Keratinocyte (primary cell): ENCODE measurements around the gene MLLT1. TPM values are rescaled to one million over a fixed set of nuclear protein-coding genes. Genes with fewer than 3 reads are reported as not detected.

Experiments used
- DNase-seq: peaks from one replicate; pipeline ENCODE4 v3.0.0-alpha.2; 2011; ENCODE audit warnings: low read depth, missing footprints, low spot score
- FAIRE-seq: peaks from 2 replicates; lab custom pipeline; 2011; peaks lifted over from hg19 to GRCh38; lab: Jason Lieb, UNC
- H2AFZ ChIP-seq: 2 replicates; pipeline ENCODE4 v1.6.0; 2012; ENCODE audit warnings: low read length, control low read depth, inconsistent platforms; ENCODE audit not compliant: control insufficient read depth
- H3K27ac ChIP-seq: 2 replicates; pipeline ENCODE4 v1.5.1; 2011; ENCODE audit warnings: low read length; ENCODE audit not compliant: control insufficient read depth, insufficient read depth
- H3K27me3 ChIP-seq: 3 replicates; pipeline ENCODE4 v1.6.0; 2011; ENCODE audit warnings: low read length; ENCODE audit not compliant: control insufficient read depth, insufficient read depth; ENCODE audit errors: extremely low read depth
- H3K36me3 ChIP-seq, 2 experiments: 2 replicates in 1 of 2; 3 replicates in 1 of 2; pipeline ENCODE4 v1.5.1; 2011; ENCODE audit warnings: low read length in 2 of 2, mild to moderate bottlenecking in 1 of 2; ENCODE audit not compliant: control insufficient read depth in 2 of 2, insufficient read depth in 2 of 2; ENCODE audit errors: extremely low read depth in 1 of 2
- H3K4me1 ChIP-seq: 3 replicates; pipeline ENCODE4 v1.5.1; 2011; ENCODE audit warnings: low read length; ENCODE audit not compliant: control insufficient read depth, insufficient read depth; ENCODE audit errors: extremely low read depth
- H3K4me2 ChIP-seq: 3 replicates; pipeline ENCODE4 v1.6.0; 2011; ENCODE audit warnings: low read depth, low read length; ENCODE audit not compliant: control insufficient read depth, insufficient read depth; ENCODE audit errors: extremely low read depth
- H3K4me3 ChIP-seq, 3 experiments: fragments of 200-600 bp in 1 of 3; sonication (generic) in 1 of 3; 2 replicates in 2 of 3; 3 replicates in 1 of 3; pipeline ENCODE4 v1.5.1; 2011 to 2016; ENCODE audit warnings: low read length in 3 of 3, mild to moderate bottlenecking in 3 of 3, control low read depth in 2 of 3, inconsistent platforms in 1 of 3, low read depth in 1 of 3, mixed read lengths in 1 of 3, mixed run types in 1 of 3, moderate library complexity in 1 of 3; ENCODE audit not compliant: control insufficient read depth in 2 of 3, insufficient read depth in 2 of 3; ENCODE audit errors: extremely low read depth in 1 of 3
- H3K79me2 ChIP-seq: 2 replicates; pipeline ENCODE4 v1.6.0; 2012; ENCODE audit warnings: low read length; ENCODE audit not compliant: control insufficient read depth, insufficient read depth
- H3K9ac ChIP-seq: 3 replicates; pipeline ENCODE4 v1.6.0; 2011; ENCODE audit warnings: low read length; ENCODE audit not compliant: control insufficient read depth, insufficient read depth; ENCODE audit errors: extremely low read depth
- H3K9me1 ChIP-seq: 3 replicates; pipeline ENCODE4 v1.6.0; 2011; ENCODE audit warnings: low read length; ENCODE audit not compliant: control insufficient read depth, insufficient read depth; ENCODE audit errors: extremely low read depth
- H3K9me3 ChIP-seq: 2 replicates; pipeline ENCODE4 v1.5.1; 2012; ENCODE audit warnings: low read depth, low read length; ENCODE audit not compliant: control insufficient read depth
- H4K20me1 ChIP-seq: 3 replicates; pipeline ENCODE4 v1.6.0; 2011; ENCODE audit warnings: low read length; ENCODE audit not compliant: control insufficient read depth, insufficient read depth; ENCODE audit errors: extremely low read depth
- EZH2 ChIP-seq: IDR thresholded peaks from one replicate; pipeline ENCODE4 v1.6.1; 2012; ENCODE audit warnings: inconsistent platforms, mild to moderate bottlenecking, low read length, moderate library complexity
- dilution Hi-C: fragments of 300-500 bp; cut with MboI; formaldehyde crosslinking; loops from one replicate; pipeline ENCODE4 v1.7.0; 2020; ENCODE audit warnings: low sequenced_read_pairs; ENCODE audit not compliant: extremely low pct_ligation_motif_present
- polyA plus RNA-seq, 5 experiments: library from polyadenylated mRNA; depleted of rRNA in 3 of 5; stranded (reverse) in 3 of 5; stranded (forward) in 1 of 5; unstranded in 1 of 5; fragments of >200 nt; gene quantifications; 1 replicate in 1 of 5; 2 replicates in 3 of 5; 3 replicates in 1 of 5; pipeline versions ENCODE4 v1.2.1 to v1.2.3, GENCODE V29; 2011 to 2012; ENCODE audit warnings: missing spikeins in 2 of 5, low read depth in 1 of 5, low replicate concordance in 1 of 5
- TF ChIP-seq, protein P1 (sequence below), 3 experiments: IDR thresholded peaks in 1 of 3; conservative IDR thresholded peaks in 1 of 3; optimal IDR thresholded peaks in 1 of 3; 2 replicates in 2 of 3; 3 replicates in 1 of 3; pipeline versions ENCODE3 to v1.5.1; 2011; ENCODE audit warnings: low read length in 3 of 3, mild to moderate bottlenecking in 3 of 3, moderate library complexity in 2 of 3, control low read depth in 1 of 3, inconsistent platforms in 1 of 3; ENCODE audit not compliant: insufficient read depth in 2 of 3; ENCODE audit errors: extremely low read depth in 1 of 3

The MLLT1 gene
- polyA plus RNA-seq, 1 donor (not counting 4 experiments of a cell fraction or from before 2014, with no cell fraction given): 8.3 TPM

DNA sequence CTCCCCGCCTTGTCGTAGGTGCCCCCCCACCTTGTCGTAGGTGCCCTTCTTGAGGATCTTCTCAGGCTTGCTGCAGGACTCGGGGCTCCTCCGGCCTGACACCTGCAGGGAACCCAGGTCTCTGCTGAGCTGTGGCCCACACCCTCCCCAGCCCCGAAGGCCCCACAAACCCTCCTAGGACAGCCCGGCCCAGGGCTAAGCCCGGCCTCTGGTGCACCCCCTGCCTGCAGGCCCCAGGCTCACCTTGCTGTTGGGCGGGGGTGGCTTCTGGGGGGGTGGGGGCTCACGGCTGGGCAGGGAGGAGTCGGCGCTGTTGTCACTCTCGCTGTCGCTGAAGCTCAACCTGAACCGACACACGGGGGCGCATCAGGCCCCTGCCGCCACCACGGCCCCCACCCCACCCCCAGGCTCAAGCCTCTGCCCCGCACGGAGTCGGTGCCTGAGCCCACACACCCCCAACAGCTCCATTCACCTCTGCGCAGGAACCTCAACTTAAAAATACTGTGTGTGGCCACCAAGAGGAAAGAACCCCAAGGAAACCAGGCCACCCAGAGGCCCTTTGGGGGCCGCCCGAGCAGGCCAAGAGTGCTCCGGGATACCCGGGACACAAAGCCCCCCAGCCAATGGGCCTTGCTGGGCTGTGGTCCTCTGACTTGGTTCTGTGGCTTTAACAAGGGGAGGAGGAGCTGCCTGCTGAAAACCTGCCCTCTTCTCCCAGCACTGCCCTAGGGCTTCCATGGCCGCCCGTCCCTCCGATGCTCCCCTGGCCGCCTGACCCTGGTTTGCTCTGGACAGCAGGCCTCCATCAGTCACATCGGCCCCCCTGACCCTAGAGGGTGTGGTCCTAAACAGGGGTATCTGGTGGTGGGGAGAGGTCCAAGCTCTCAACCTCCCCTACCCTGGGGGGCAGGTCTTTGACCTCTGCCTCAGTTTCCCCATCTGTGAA, 65.8 kb downstream of the MLLT1 start:
- no peak overlapping the region for H3K27ac ChIP-seq
- H3K27me3 ChIP-seq: no peaks in the 10 kb centered on the region
- dilution Hi-C loops: no loop called here
- FAIRE-seq (no peak), DNase-seq (no peak)
- H4K20me1 ChIP-seq: no peaks in the 10 kb centered on the region
- H3K4me1 ChIP-seq: no peaks in the 10 kb centered on the region
- no peak overlapping the region for H3K4me2 ChIP-seq
- H2AFZ ChIP-seq: no peak overlapping the region
- H3K9me1 ChIP-seq: no peaks in the 10 kb centered on the region
- no peak overlapping the region for H3K4me3 ChIP-seq
- peaks cover 0 to 7% of the 10 kb centered on the region in 2 experiments for H3K36me3 ChIP-seq
- no peaks in the 10 kb centered on the region for H3K79me2 ChIP-seq
- H3K9me3 ChIP-seq: no peaks in the 10 kb centered on the region
- no peak overlapping the region for H3K9ac ChIP-seq
- TF ChIP-seq, protein P1, sequence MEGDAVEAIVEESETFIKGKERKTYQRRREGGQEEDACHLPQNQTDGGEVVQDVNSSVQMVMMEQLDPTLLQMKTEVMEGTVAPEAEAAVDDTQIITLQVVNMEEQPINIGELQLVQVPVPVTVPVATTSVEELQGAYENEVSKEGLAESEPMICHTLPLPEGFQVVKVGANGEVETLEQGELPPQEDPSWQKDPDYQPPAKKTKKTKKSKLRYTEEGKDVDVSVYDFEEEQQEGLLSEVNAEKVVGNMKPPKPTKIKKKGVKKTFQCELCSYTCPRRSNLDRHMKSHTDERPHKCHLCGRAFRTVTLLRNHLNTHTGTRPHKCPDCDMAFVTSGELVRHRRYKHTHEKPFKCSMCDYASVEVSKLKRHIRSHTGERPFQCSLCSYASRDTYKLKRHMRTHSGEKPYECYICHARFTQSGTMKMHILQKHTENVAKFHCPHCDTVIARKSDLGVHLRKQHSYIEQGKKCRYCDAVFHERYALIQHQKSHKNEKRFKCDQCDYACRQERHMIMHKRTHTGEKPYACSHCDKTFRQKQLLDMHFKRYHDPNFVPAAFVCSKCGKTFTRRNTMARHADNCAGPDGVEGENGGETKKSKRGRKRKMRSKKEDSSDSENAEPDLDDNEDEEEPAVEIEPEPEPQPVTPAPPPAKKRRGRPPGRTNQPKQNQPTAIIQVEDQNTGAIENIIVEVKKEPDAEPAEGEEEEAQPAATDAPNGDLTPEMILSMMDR (optimal IDR thresholded peaks at IDR 0.05 in 1 of 3, IDR thresholded peaks at IDR 0.05 in 1 of 3, conservative IDR thresholded peaks at IDR 0.05 in 1 of 3; ENCODE audit: extremely low read depth in 1 of 3, insufficient read depth in 2 of 3, low read length in 3 of 3): no peak
- no peak for TF ChIP-seq EZH2

DNA sequence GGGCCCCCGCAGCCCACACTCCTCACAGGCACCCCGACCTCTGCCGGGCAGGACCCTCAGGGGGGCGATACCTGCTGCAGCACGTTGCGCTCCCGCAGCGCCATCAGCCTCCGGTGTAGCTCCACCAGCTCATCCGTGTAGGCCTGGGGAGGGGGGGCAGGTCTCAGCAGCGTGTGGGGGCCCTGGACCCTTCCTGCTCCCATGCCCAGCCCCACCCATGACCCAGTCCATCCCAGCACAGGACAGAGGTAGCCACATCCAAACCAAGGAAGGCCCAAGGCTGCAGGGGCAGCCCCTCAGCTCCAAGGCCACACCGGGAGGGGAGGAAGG, 66.5 kb downstream of the MLLT1 start:
- Histone ChIP-seq H4K20me1 (no peaks in the 10 kb centered on the region), H3K9ac (no peak overlapping the region), H3K27ac (no peak overlapping the region), H3K36me3 (peaks cover 0 to 7% of the 10 kb centered on the region in 2 experiments), H3K4me3 (no peak overlapping the region), H3K4me1 (no peaks in the 10 kb centered on the region), H3K4me2 (no peak overlapping the region), H2AFZ (no peak overlapping the region), H3K9me1 (no peaks in the 10 kb centered on the region), H3K27me3 (no peaks in the 10 kb centered on the region), H3K9me3 (no peaks in the 10 kb centered on the region), H3K79me2 (no peaks in the 10 kb centered on the region)
- dilution Hi-C loops: no loop called here
- FAIRE-seq (no peak), DNase-seq (no peak)
- TF ChIP-seq, protein P1 (optimal IDR thresholded peaks at IDR 0.05 in 1 of 3, IDR thresholded peaks at IDR 0.05 in 1 of 3, conservative IDR thresholded peaks at IDR 0.05 in 1 of 3; ENCODE audit: extremely low read depth in 1 of 3, insufficient read depth in 2 of 3, low read length in 3 of 3): no peak
- no peak for TF ChIP-seq EZH2
